OCI-LY3 (cell line): ENCODE results near the gene MYL6B.

Source experiments
- H2AFZ ChIP-seq: fragments of 200-600, 300-600 bp; shearing (Covaris generic); 2 replicates; pipeline ENCODE4 v1.6.0; 2014; ENCODE audit warnings: antibody characterized with exemption, low read depth, low read length
- H3K27ac ChIP-seq: fragments of 200-600, 300-600 bp; sonication (generic); 2 replicates; pipeline ENCODE4 v1.5.1; 2014; ENCODE audit warnings: mild to moderate bottlenecking, low read length, moderate library complexity, mixed read lengths
- H3K27me3 ChIP-seq: fragments of 200-600, 300-600 bp; sonication (generic); 2 replicates; pipeline ENCODE4 v1.6.1; 2014; ENCODE audit warnings: low read depth, low read length, mixed read lengths
- H3K36me3 ChIP-seq: fragments of 200-600, 300-600 bp; sonication (generic); replicated peaks from 2 replicates; pipeline ENCODE3; 2014; ENCODE audit warnings: low read depth, low read length, mixed read lengths
- H3K4me1 ChIP-seq: fragments of 300-600, 200-600 bp; sonication (generic); 2 replicates; pipeline ENCODE4 v1.6.1; 2014; ENCODE audit warnings: low read length, mixed read lengths
- H3K4me2 ChIP-seq: fragments of 200-600, 300-600 bp; sonication (generic); 2 replicates; pipeline ENCODE4 v1.6.1; 2014; ENCODE audit warnings: low read length, mixed read lengths
- H3K4me3 ChIP-seq: fragments of 300-600, 200-600 bp; sonication (generic); 2 replicates; pipeline ENCODE4 v1.5.1; 2014; ENCODE audit warnings: antibody characterized with exemption, mild to moderate bottlenecking, low read length, moderate library complexity
- H3K79me2 ChIP-seq: fragments of 300-600, 200-600 bp; shearing (Covaris generic); 2 replicates; pipeline ENCODE4 v1.6.1; 2014; ENCODE audit warnings: mild to moderate bottlenecking, low read length, mixed read lengths
- H3K9ac ChIP-seq: fragments of 300-600, 200-600 bp; shearing (Covaris generic); 2 replicates; pipeline ENCODE4 v1.6.0; 2014; ENCODE audit warnings: mild to moderate bottlenecking, low read length, moderate library complexity
- H3K9me3 ChIP-seq: fragments of 200-600, 300-600 bp; shearing (Covaris generic); 2 replicates; pipeline ENCODE4 v1.6.1; 2014; ENCODE audit warnings: low read length, mixed read lengths; ENCODE audit not compliant: insufficient read depth
- H4K20me1 ChIP-seq: fragments of 200-600, 300-600 bp; sonication (generic); 2 replicates; pipeline ENCODE4 v1.6.1; 2016; ENCODE audit warnings: low read length, mixed read lengths; ENCODE audit not compliant: insufficient read depth
- CTCF ChIP-seq: fragments of 200-600, 300-600 bp; sonication (generic); IDR thresholded peaks from 2 replicates; pipeline ENCODE4 v1.5.1; 2014; ENCODE audit warnings: antibody characterized with exemption, low read length, low read depth
- EZH2phosphoT487 ChIP-seq: fragments of 200-600 bp; shearing (Covaris generic); IDR thresholded peaks from 2 replicates; pipeline ENCODE4 v1.6.1; 2018; ENCODE audit warnings: antibody characterized with exemption, mixed run types, low read depth

MYL6B gene

GRCh38 chr12:56152132-56152755 is at the start of gene MYL6B:
Gene MYL6B, plus strand, starts transcription at chr12:56152587. Its CDS starts 1,332 bp downstream, at chr12:56153919.
- Histone ChIP-seq H2AFZ (peak within 1 kb of the TSS; percentile 88), H3K4me2 (peak within 1 kb of the TSS; percentile 94), H3K4me3 (peak within 1 kb of the TSS; percentile 91), H3K36me3 (no peaks in the 10 kb centered on the region), H3K27me3 (no peaks in the 10 kb centered on the region), H3K79me2 (peaks cover 8% of the 10 kb centered on the region; the same call in 1 of the 2 replicates), H3K27ac (peak within 1 kb of the TSS; percentile 78), H3K4me1 (peaks cover 15% of the 10 kb centered on the region), H3K9me3 (no peaks in the 10 kb centered on the region), H3K9ac (peak within 1 kb of the TSS; percentile 86), H4K20me1 (no peaks in the 10 kb centered on the region)
- TF ChIP-seq EZH2phosphoT487 (no peak), CTCF (no peak)

DNA sequence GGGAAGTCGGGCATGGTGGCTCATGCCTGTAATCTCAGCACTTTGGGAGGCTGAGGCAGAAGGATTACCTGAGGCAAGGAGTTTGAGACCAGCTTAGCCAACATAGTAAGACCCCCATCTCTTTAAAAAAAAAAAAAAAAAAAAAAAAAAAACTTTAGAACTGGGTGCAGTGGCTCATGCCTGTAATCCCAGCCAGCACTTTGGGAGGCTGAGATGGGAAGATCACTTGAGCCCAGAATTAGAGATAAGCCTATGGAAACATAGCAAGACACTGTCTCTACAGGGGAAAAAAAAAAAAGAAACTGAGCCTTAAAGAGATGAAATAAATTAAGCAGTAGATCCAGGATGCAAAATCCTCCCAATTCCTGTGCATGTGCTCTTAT is 49.7 kb upstream of the MYL6B start:
- H3K79me2 ChIP-seq, result peaks cover 45% of the 10 kb centered on the region
- peaks cover 19% of the 10 kb centered on the region for H3K4me1 ChIP-seq
- no peak overlapping the region for H3K9ac ChIP-seq
- no peak overlapping the region for H2AFZ ChIP-seq
- no peak overlapping the region for H3K27ac ChIP-seq
- TF ChIP-seq CTCF (no peak), EZH2phosphoT487 (no peak)
- peaks cover 23% of the 10 kb centered on the region for H3K36me3 ChIP-seq
- H3K27me3 ChIP-seq, result peaks cover 2% of the 10 kb centered on the region; the same call in 1 of the 2 replicates
- H4K20me1 ChIP-seq, result peaks cover 12% of the 10 kb centered on the region
- H3K9me3 ChIP-seq, result no peaks in the 10 kb centered on the region
- peak overlapping the region; percentile 88; the same call in 1 of the 2 replicates for H3K4me2 ChIP-seq
- H3K4me3 ChIP-seq, result no peak overlapping the region

- Histone ChIP-seq H3K4me3 (peak overlapping the region; percentile 84), H3K4me1 (peaks cover 19% of the 10 kb centered on the region), H4K20me1 (peaks cover 12% of the 10 kb centered on the region), H3K4me2 (peak overlapping the region; percentile 88), H3K9ac (peak overlapping the region; percentile 94), H3K9me3 (no peaks in the 10 kb centered on the region), H2AFZ (no peak overlapping the region), H3K36me3 (peaks cover 27% of the 10 kb centered on the region), H3K27me3 (no peaks in the 10 kb centered on the region), H3K79me2 (peaks cover 50% of the 10 kb centered on the region), H3K27ac (peak overlapping the region; percentile 71; the same call in 1 of the 2 replicates)
- no peak for TF ChIP-seq CTCF
- TF ChIP-seq EZH2phosphoT487, result no peak
Observed at GRCh38 chr12:56103066-56103711, 49.2 kb upstream of the MYL6B start.

DNA sequence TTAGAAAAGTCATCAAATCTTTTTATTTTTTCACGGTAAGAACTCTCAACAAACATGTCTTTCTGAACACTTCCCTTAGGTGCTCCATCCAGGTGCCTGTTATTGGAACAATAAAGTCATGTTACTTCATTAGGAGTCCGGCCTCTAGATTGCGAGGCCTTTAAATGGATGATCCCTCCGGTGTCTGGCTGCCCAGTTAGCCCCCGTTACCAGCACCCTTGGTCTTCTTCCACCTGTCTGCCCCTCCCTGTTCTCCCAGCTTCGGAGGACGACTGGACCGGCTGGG is 48.6 kb upstream of the MYL6B start:
- Histone ChIP-seq H2AFZ (peak overlapping the region; percentile 36), H3K27me3 (no peaks in the 10 kb centered on the region), H3K4me3 (peak overlapping the region; percentile 84), H3K79me2 (peaks cover 53% of the 10 kb centered on the region), H3K9ac (peak overlapping the region; percentile 94), H3K27ac (peak overlapping the region; percentile 71), H3K4me1 (peaks cover 19% of the 10 kb centered on the region), H3K9me3 (no peaks in the 10 kb centered on the region), H3K4me2 (peak overlapping the region; percentile 88), H4K20me1 (peaks cover 12% of the 10 kb centered on the region), H3K36me3 (peaks cover 32% of the 10 kb centered on the region)
- no peak for TF ChIP-seq CTCF
- no peak for TF ChIP-seq EZH2phosphoT487
